Ovary (tissue), 9 donors: Measurements from ENCODE around the gene ZNF433. TPM values are rescaled to one million over a fixed set of nuclear protein-coding genes. Genes with fewer than 3 reads are reported as not detected.

ENCODE experiments used
- DNase-seq, 5 donors: peaks; one replicate each; pipeline ENCODE4 v3.0.0-alpha.2; 2019 to 2020
- H3K27ac ChIP-seq, 2 donors: fragments of 200-600 bp; one replicate each; pipeline versions ENCODE4 v1.5.1 to v1.8.0; 2019 to 2022
- H3K27me3 ChIP-seq: fragments of 200-600 bp; one replicate; pipeline ENCODE4 v1.8.0; 2022
- H3K36me3 ChIP-seq: fragments of 200-600 bp; sonication (generic); one replicate; pipeline ENCODE4 v1.5.1; 2019
- H3K4me1 ChIP-seq: one replicate; pipeline ENCODE4 v1.8.1; 2013; ENCODE audit warnings: mild to moderate bottlenecking, moderate library complexity; ENCODE audit not compliant: insufficient read depth
- H3K4me3 ChIP-seq: fragments of 200-600 bp; sonication (generic); one replicate; pipeline ENCODE4 v1.5.1; 2017
- H3K9me3 ChIP-seq, 2 donors: fragments of 200-600 bp in 1 of 2; sonication (generic) in 1 of 2; one replicate each; pipeline versions ENCODE4 v1.5.1 to v1.8.1; 2013 to 2019; ENCODE audit warnings: mild to moderate bottlenecking in 1 of 2, moderate library complexity in 1 of 2
- CTCF ChIP-seq, 3 donors: fragments of 450-650 bp in 2 of 3; fragments of 200-600 bp in 1 of 3; IDR thresholded peaks; one replicate each; pipeline versions ENCODE4 v1.5.1 to v1.8.0; 2016 to 2022; ENCODE audit warnings: antibody characterized with exemption in 3 of 3, mild to moderate bottlenecking in 1 of 3
- EP300 ChIP-seq: sonication (generic); formaldehyde crosslinking; IDR thresholded peaks from one replicate; pipeline ENCODE4 v1.6.1; 2017; ENCODE audit warnings: antibody characterized with exemption
- POLR2A ChIP-seq: fragments of 450-650 bp; IDR thresholded peaks from one replicate; pipeline ENCODE4 v1.6.1; 2017; ENCODE audit warnings: antibody characterized with exemption, mild to moderate bottlenecking, moderate library complexity
- WGBS, 3 donors: extraction: QIAGEN DNeasy Blood & Tissue Kit in 1 of 3; methylation state at CpG; one replicate each; pipeline versions ENCODE4 v1.1.5 to v1.1.7; 2013 to 2017; 5-methylcytosine and 5-hydroxymethylcytosine counted together
- intact Hi-C, 4 donors: fragments of 100-400 bp; cut with DNase I; formaldehyde crosslinking; loops; one replicate each; pipeline versions ENCODE4 v1.11.0 to v1.15.1; 2022 to 2023
- polyA plus RNA-seq, 2 donors: library from polyadenylated mRNA; stranded (reverse); fragments of 200-250 nt in 1 of 2; fragments of 350-450 nt in 1 of 2; fragmentation: Illumina TruSeq in 1 of 2; extraction: RNeasy Lipid Tissue Mini Kit (QIAGEN cat#74804) in 1 of 2; gene quantifications; one replicate each; pipeline ENCODE4 v1.2.3, GENCODE V29; 2013 to 2014
- small RNA-seq: library from RNA; depleted of rRNA; stranded (forward); fragments of <200 nt; gene quantifications from one replicate; pipeline ENCODE3, GENCODE V24; 2016
- total RNA-seq, 7 donors: library from RNA; depleted of rRNA in 2 of 7; stranded (reverse); fragments of >200 nt in 2 of 7; fragmentation: NEBNext Ultra II Directional in 3 of 7; extraction: Animal tissue kit (Norgen Biotek cat#: 25700) in 3 of 7; gene quantifications; one replicate each; pipeline versions ENCODE4 v1.1.0 to v1.2.4, GENCODE V29; 2016 to 2023
- donor health status: DM: no; HTN: no; CAD: no; lungs with moderate emphysema.
- donor health status: DM: no; HTN: no; CAD: no.
- donor health status: Bipolar disorder and iron deficiency.
- donor health status: DM: yes; HTN: yes; CAD: no.
- donor health status: DM: no; HTN: no; CAD: no.
- donor health status: DM: yes; HTN: yes; CAD: no.

Gene ZNF433
- total and polyA plus RNA-seq, 9 donors = 4.1 to 17.4 (median 5.8) TPM

GRCh38 chr19:11973019-11973810 is 62.3 kb downstream of the ZNF433 start:
- Histone ChIP-seq H3K9me3 (peaks cover 0 to 16% of the 10 kb centered on the region in 2 donors), H3K27me3 (no peaks in the 10 kb centered on the region), H3K27ac (no peak overlapping the region), H3K4me3 (no peak overlapping the region), H3K36me3 (no peaks in the 10 kb centered on the region), H3K4me1 (no peaks in the 10 kb centered on the region)
- DNase-seq = no peak
- intact Hi-C loops = no loop called here
- TF ChIP-seq CTCF (IDR thresholded peaks at IDR 0.05) (no peak), EP300 (no peak), POLR2A (no peak)
- 84 to 88% (median 87%) methylated on average over 5 of the region's 5 CpGs for WGBS, 3 donors

GRCh38 chr19:11971041-11971440 is 64.4 kb downstream of the ZNF433 start:
- H3K4me3 ChIP-seq = no peak overlapping the region
- intact Hi-C loops = no loop called here
- H3K27ac ChIP-seq = no peak overlapping the region
- TF ChIP-seq CTCF (IDR thresholded peaks at IDR 0.05) (no peak), POLR2A (no peak), EP300 (no peak)
- DNase-seq = no peak
- H3K4me1 ChIP-seq = peaks cover 3% of the 10 kb centered on the region
- no peaks in the 10 kb centered on the region for H3K27me3 ChIP-seq
- no peaks in the 10 kb centered on the region for H3K36me3 ChIP-seq
- 94 to 99% (median 96%) methylated on average over 2 of the region's 2 CpGs for WGBS, 3 donors
- peaks cover 0 to 6% of the 10 kb centered on the region in 2 donors for H3K9me3 ChIP-seq

DNA sequence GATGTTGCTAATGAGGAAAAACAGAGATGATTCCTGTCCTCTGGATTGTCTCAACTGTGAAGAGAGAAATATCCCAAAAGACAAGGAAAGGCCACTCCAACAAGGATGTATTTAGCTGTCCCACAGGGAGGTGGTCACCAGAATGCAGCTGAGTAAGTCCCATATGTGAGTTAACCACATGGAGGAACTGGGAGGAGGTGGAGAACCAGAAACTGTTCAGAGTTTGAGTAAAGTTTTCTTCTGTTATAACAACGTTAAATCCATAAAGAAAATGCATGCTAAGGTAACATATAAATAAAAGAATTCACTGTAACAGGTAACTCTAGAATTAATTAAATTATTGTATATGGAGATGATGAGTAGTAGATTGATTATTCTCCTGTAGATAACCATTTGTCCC is 65.3 kb downstream of the ZNF433 start:
- TF ChIP-seq POLR2A = no peak
- TF ChIP-seq EP300 = no peak
- no peak for TF ChIP-seq CTCF (IDR thresholded peaks at IDR 0.05)
- intact Hi-C loops = no loop called here
- H3K27me3 ChIP-seq = no peaks in the 10 kb centered on the region
- peaks cover 5% of the 10 kb centered on the region for H3K4me1 ChIP-seq
- H3K27ac ChIP-seq = no peak overlapping the region
- no peaks in the 10 kb centered on the region for H3K36me3 ChIP-seq
- WGBS, 3 donors = 78 to 86% (median 85%) methylated on average over 1 of the region's 1 CpG
- no peak overlapping the region for H3K4me3 ChIP-seq
- DNase-seq = no peak
- H3K9me3 ChIP-seq = peaks cover 0 to 6% of the 10 kb centered on the region in 2 donors

DNA sequence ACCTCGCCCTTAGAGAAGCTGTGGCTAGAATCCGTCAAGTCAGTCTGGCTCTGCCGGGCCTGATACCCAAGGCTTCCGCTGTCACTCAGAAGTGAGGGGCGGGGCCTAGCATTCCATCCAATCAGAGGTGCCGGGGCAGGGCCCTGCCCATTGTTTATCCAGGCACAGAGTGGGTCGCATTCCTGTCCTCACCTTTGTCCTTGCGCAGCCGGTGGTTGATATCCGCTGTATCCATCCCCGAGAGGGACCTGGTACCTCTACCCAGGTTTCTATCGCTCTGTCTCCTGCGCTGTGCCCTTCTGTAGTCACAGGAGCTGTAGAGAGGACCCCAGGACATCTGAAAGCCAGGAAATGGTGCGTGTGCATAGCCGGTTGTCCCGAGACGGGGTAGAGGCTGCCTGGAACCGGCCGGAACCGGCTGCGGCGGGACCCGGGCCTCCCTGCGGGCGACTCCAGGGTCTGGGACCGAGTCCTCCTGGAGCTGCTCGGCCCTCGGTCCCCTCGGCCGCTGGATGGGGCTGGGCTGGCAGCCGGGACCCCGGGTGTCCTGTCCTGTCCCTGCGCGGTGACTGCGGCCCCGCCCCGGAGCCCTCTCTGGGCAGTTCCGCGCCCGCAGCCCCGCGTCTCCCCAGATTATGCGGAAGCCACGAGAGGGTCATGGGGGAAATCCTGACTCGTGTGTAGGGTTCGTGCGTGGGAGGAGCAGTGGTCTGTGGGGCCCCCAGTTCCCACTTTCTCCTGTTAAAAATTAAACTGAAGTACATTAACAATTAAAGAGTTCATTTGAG is 70.4 kb downstream of the ZNF433 start, which contains the start of gene ZNF763:
TSS of gene ZNF763 (plus strand) at position 183 of the 788 bp plus-strand sequence. CDS start at position 352, 169 bp downstream.
- Histone ChIP-seq H3K9me3 (no peaks in the 10 kb centered on the region), H3K4me3 (peak within 1 kb of the TSS; percentile 65), H3K4me1 (peaks cover 12% of the 10 kb centered on the region), H3K36me3 (no peaks in the 10 kb centered on the region), H3K27me3 (no peaks in the 10 kb centered on the region), H3K27ac (peak within 1 kb of the TSS; percentile 94 to 96)
- DNase-seq = peak; percentile 92 to 96 (median 94)
- intact Hi-C loops = loop anchor here in 1 of 4 donors (2.0 kb wide), 1 partner anchor 24 kb away; no protein-coding TSS in a partner anchor
- TF ChIP-seq CTCF (IDR thresholded peaks at IDR 0.05) (no peak), POLR2A (peak; percentile 77), EP300 (peak; percentile 21)
- 0 to 1% (median 1%) methylated on average over 47 of the region's 47 CpGs for WGBS, 3 donors

Small RNA genes lying within 50 kb of the gene (small RNA-seq; reads per million reads assigned to genes)
- not detected for gene RNA5SP464
- gene RNA5SP465 = not detected
- gene RNA5SP466 = not detected

Other genes starting within 250 kb of the ZNF433 start
- gene ZNF491, start 237.2 kb downstream of the ZNF433 start, total RNA-seq = 1 to 10 TPM; 2.2 to 6.5 (median 4.5) TPM
- 1 to 10 TPM; 2.9 to 3.4 TPM for gene ZNF491, start 237.2 kb downstream of the ZNF433 start, polyA plus RNA-seq
- 10 to 100 TPM in 5 of 7 donors, 1 to 10 TPM in 2; 6.6 to 21.6 (median 12.1) TPM for gene ZNF440, start 221.4 kb downstream of the ZNF433 start, total RNA-seq
- 1 to 10 TPM; 3.0 to 5.0 TPM for gene ZNF440, start 221.4 kb downstream of the ZNF433 start, polyA plus RNA-seq
- 10 to 100 TPM in 6 of 7 donors, 1 to 10 TPM in 1; 7.1 to 14.6 (median 11.2) TPM for gene ZNF439, start 187.0 kb downstream of the ZNF433 start, total RNA-seq
- 1 to 10 TPM; 6.6 to 7.2 TPM for gene ZNF439, start 187.0 kb downstream of the ZNF433 start, polyA plus RNA-seq
- 10 to 100 TPM; 12.6 to 25.5 (median 15.4) TPM for gene ZNF69, start 147.9 kb downstream of the ZNF433 start, total RNA-seq
- 10 to 100 TPM in 1 of 2 donors, 1 to 10 TPM in 1; 7.5 to 10.2 TPM for gene ZNF69, start 147.9 kb downstream of the ZNF433 start, polyA plus RNA-seq
- 10 to 100 TPM in 6 of 7 donors, 1 to 10 TPM in 1; 8.6 to 22.3 (median 14.0) TPM for gene ZNF700, start 110.6 kb downstream of the ZNF433 start, total RNA-seq
- gene ZNF700, start 110.6 kb downstream of the ZNF433 start, polyA plus RNA-seq = 1 to 10 TPM; 6.7 to 7.6 TPM
- gene ZNF763, start 70.6 kb downstream of the ZNF433 start, total RNA-seq = 10 to 100 TPM in 1 of 7 donors, 1 to 10 TPM in 6; 4.1 to 18.8 (median 8.3) TPM
- gene ZNF763, start 70.6 kb downstream of the ZNF433 start, polyA plus RNA-seq = 1 to 10 TPM; 4.3 to 7.0 TPM
- gene ZNF878, start 17.3 kb upstream of the ZNF433 start, total RNA-seq = under 1 TPM in 6 of 7 donors, not detected in 1; 0.17 to 0.62 (median 0.27) TPM
- under 1 TPM in 1 of 2 donors, not detected in 1; 0.08 TPM for gene ZNF878, start 17.3 kb upstream of the ZNF433 start, polyA plus RNA-seq
- 10 to 100 TPM; 14.5 to 39.1 (median 16.8) TPM for gene ZNF844, start 29.1 kb upstream of the ZNF433 start, total RNA-seq
- 10 to 100 TPM in 1 of 2 donors, 1 to 10 TPM in 1; 8.7 to 17.9 TPM for gene ZNF844, start 29.1 kb upstream of the ZNF433 start, polyA plus RNA-seq
- 1 to 10 TPM; 1.2 to 5.2 (median 3.2) TPM for gene ZNF20, start 104.7 kb upstream of the ZNF433 start, total RNA-seq
- gene ZNF20, start 104.7 kb upstream of the ZNF433 start, polyA plus RNA-seq = 1 to 10 TPM; 2.2 to 2.4 TPM
- gene ZNF625, start 121.1 kb upstream of the ZNF433 start, total RNA-seq = 10 to 100 TPM in 2 of 7 donors, 1 to 10 TPM in 5; 2.8 to 19.6 (median 9.1) TPM
- 1 to 10 TPM; 1.5 to 2.5 TPM for gene ZNF625, start 121.1 kb upstream of the ZNF433 start, polyA plus RNA-seq
- 10 to 100 TPM; 15.7 to 18.8 (median 16.3) TPM for gene ZNF136, start 127.4 kb upstream of the ZNF433 start, total RNA-seq
- 10 to 100 TPM in 1 of 2 donors, 1 to 10 TPM in 1; 8.8 to 12.2 TPM for gene ZNF136, start 127.4 kb upstream of the ZNF433 start, polyA plus RNA-seq